Peyer's patch (tissue), 4 donors: Measurements from ENCODE around the gene SERPINB10. TPM values are rescaled to one million over a fixed set of nuclear protein-coding genes. Genes with fewer than 3 reads are reported as not detected.

Experiments used
- DNase-seq, 3 donors: peaks; one replicate each; pipeline ENCODE4 v3.0.0-alpha.2; 2017 to 2019
- H3K27ac ChIP-seq, 4 donors: fragments of 200-600 bp; sonication (generic); one replicate each; pipeline ENCODE4 v1.5.1; 2016 to 2019
- H3K27me3 ChIP-seq, 2 donors: fragments of 200-600 bp; sonication (generic); one replicate each; pipeline ENCODE4 v1.5.1; 2019
- H3K36me3 ChIP-seq, 3 donors: fragments of 200-600 bp; sonication (generic); one replicate each; pipeline ENCODE4 v1.5.1; 2016 to 2019
- H3K4me1 ChIP-seq, 4 donors: fragments of 200-600 bp; sonication (generic); one replicate each; pipeline ENCODE4 v1.5.1; 2016 to 2019
- H3K4me3 ChIP-seq, 4 donors: fragments of 200-600 bp; sonication (generic); 1 replicate in 3 of 4; 2 replicates in 1 of 4; pipeline ENCODE4 v1.5.1; 2016 to 2019; ENCODE audit warnings: mild to moderate bottlenecking in 1 of 4
- H3K9me3 ChIP-seq, 4 donors: fragments of 200-600 bp; sonication (generic); one replicate each; pipeline ENCODE4 v1.5.1; 2016 to 2019; ENCODE audit warnings: mild to moderate bottlenecking in 1 of 4
- CTCF ChIP-seq, 6 experiments: fragments of 450-650 bp in 4 of 6; fragments of 200-600 bp in 2 of 6; sonication (generic) in 1 of 6; IDR thresholded peaks; one replicate each; pipeline ENCODE4 v1.5.1; 2017 to 2019; ENCODE audit warnings: antibody characterized with exemption in 6 of 6, mild to moderate bottlenecking in 3 of 6, moderate library complexity in 1 of 6
- POLR2A ChIP-seq, 2 donors: fragments of 450-650 bp; IDR thresholded peaks; one replicate each; pipeline ENCODE4 v1.5.1; 2017; ENCODE audit warnings: antibody characterized with exemption in 2 of 2, mild to moderate bottlenecking in 2 of 2, moderate library complexity in 2 of 2
- total RNA-seq, 4 donors: library from RNA; depleted of rRNA; stranded (reverse); fragments of >200 nt; gene quantifications; one replicate each; pipeline ENCODE4 v1.1.0, GENCODE V29; 2016

SERPINB10 gene
- total RNA-seq: not detected

GRCh38 chr18:63907664-63908063 is at the start of gene SERPINB10:
TSS of gene SERPINB10 (plus strand) at chr18:63907958. CDS start at chr18:63915511, 7,553 bp downstream.
- H3K9me3 ChIP-seq: no peaks in the 10 kb centered on the region
- no peaks in the 10 kb centered on the region for H3K4me1 ChIP-seq
- no peak for DNase-seq
- H3K4me3 ChIP-seq: no peak within 1 kb of the TSS
- H3K27ac ChIP-seq: no peak within 1 kb of the TSS
- TF ChIP-seq CTCF (IDR thresholded peaks at IDR 0.05): no peak
- no peak for TF ChIP-seq POLR2A (IDR thresholded peaks at IDR 0.05)
- no peaks in the 10 kb centered on the region for H3K36me3 ChIP-seq
- H3K27me3 ChIP-seq: no peaks in the 10 kb centered on the region

- H3K4me3 ChIP-seq: no peak overlapping the region
- no peaks in the 10 kb centered on the region for H3K27me3 ChIP-seq
- no peak overlapping the region for H3K27ac ChIP-seq
- DNase-seq: no peak
- H3K9me3 ChIP-seq: no peaks in the 10 kb centered on the region
- no peaks in the 10 kb centered on the region for H3K4me1 ChIP-seq
- no peaks in the 10 kb centered on the region for H3K36me3 ChIP-seq
- TF ChIP-seq CTCF (IDR thresholded peaks at IDR 0.05): no peak
- TF ChIP-seq POLR2A (IDR thresholded peaks at IDR 0.05): no peak
Observed at GRCh38 chr18:63858456-63858855, 49.3 kb upstream of the SERPINB10 start.

GRCh38 chr18:63859781-63860475 is 47.8 kb upstream of the SERPINB10 start:
- no peaks in the 10 kb centered on the region for H3K4me1 ChIP-seq
- no peaks in the 10 kb centered on the region for H3K36me3 ChIP-seq
- no peak for TF ChIP-seq POLR2A (IDR thresholded peaks at IDR 0.05)
- no peak for TF ChIP-seq CTCF (IDR thresholded peaks at IDR 0.05)
- H3K9me3 ChIP-seq: no peaks in the 10 kb centered on the region
- DNase-seq: no peak
- H3K27me3 ChIP-seq: no peaks in the 10 kb centered on the region
- H3K27ac ChIP-seq: no peak overlapping the region
- H3K4me3 ChIP-seq: no peak overlapping the region

- TF ChIP-seq POLR2A (IDR thresholded peaks at IDR 0.05): no peak
- TF ChIP-seq CTCF (IDR thresholded peaks at IDR 0.05): no peak
- no peaks in the 10 kb centered on the region for H3K27me3 ChIP-seq
- H3K36me3 ChIP-seq: no peaks in the 10 kb centered on the region
- no peak overlapping the region for H3K27ac ChIP-seq
- H3K4me1 ChIP-seq: no peaks in the 10 kb centered on the region
- DNase-seq: no peak
- no peaks in the 10 kb centered on the region for H3K9me3 ChIP-seq
- H3K4me3 ChIP-seq: no peak overlapping the region
Observed at GRCh38 chr18:63860531-63860930, 47.2 kb upstream of the SERPINB10 start.

GRCh38 chr18:63867368-63868125 is 40.2 kb upstream of the SERPINB10 start:
- H3K36me3 ChIP-seq: no peaks in the 10 kb centered on the region
- no peaks in the 10 kb centered on the region for H3K27me3 ChIP-seq
- DNase-seq: no peak
- H3K4me3 ChIP-seq: no peak overlapping the region
- no peaks in the 10 kb centered on the region for H3K9me3 ChIP-seq
- no peak overlapping the region for H3K27ac ChIP-seq
- TF ChIP-seq POLR2A (IDR thresholded peaks at IDR 0.05) (no peak), CTCF (IDR thresholded peaks at IDR 0.05) (no peak)
- no peaks in the 10 kb centered on the region for H3K4me1 ChIP-seq
